ENCODE results near the gene ATP6V0A4.

The ATP6V0A4 gene

GRCh38 chr7:138756591-138757242 is 41.3 kb downstream of the ATP6V0A4 start:
- WGBS = 94% methylated on average over 2 of the region's 4 CpGs
- Histone ChIP-seq H2BK5ac (ENCODE audit: low read depth, low read length, poor library complexity, severe bottlenecking) (no peak overlapping the region), H3K4me2 (ENCODE audit: low read length, poor library complexity, severe bottlenecking) (no peak overlapping the region), H2BK15ac (ENCODE audit: low read depth, poor library complexity, severe bottlenecking) (no peak overlapping the region), H3K14ac (ENCODE audit: low read length in 2 of 2) (no peak overlapping the region), H3K27me3 (ENCODE audit: control insufficient read depth in 1 of 2, insufficient read depth in 1 of 2, low read length in 2 of 2) (peaks cover 0 to 2% of the 10 kb centered on the region in 2 experiments), H2AK5ac (ENCODE audit: low read length, severe bottlenecking) (no peak overlapping the region), H3K18ac (ENCODE audit: low read depth in 1 of 2, low read length in 2 of 2) (no peak overlapping the region), H3K4me1 (ENCODE audit: control insufficient read depth, insufficient read depth, low read depth, low read length) (peaks cover 20% of the 10 kb centered on the region), H2BK120ac (ENCODE audit: low read depth, low read length) (no peak overlapping the region), H3K4me3 (ENCODE audit: insufficient read depth in 1 of 2, low read depth in 1 of 2, low read length in 2 of 2) (no peak overlapping the region), H3K4ac (ENCODE audit: low read depth in 1 of 2, low read length in 2 of 2) (no peak overlapping the region), H3K27ac (ENCODE audit: low read length, poor library complexity, severe bottlenecking) (peak overlapping the region; percentile 2), H3K79me1 (replicated peaks; ENCODE audit: low read length, poor library complexity, severe bottlenecking) (no peaks in the 10 kb centered on the region), H3K9me3 (ENCODE audit: control insufficient read depth, low read length) (no peaks in the 10 kb centered on the region), H2BK12ac (ENCODE audit: low read length in 2 of 2) (no peak overlapping the region), H3K23ac (ENCODE audit: low read length in 2 of 2) (no peak overlapping the region), H4K91ac (ENCODE audit: low read length) (no peak overlapping the region), H3K9ac (ENCODE audit: low read length) (no peak overlapping the region), H2AFZ (ENCODE audit: low read depth, low read length) (no peak overlapping the region), H4K8ac (ENCODE audit: low read length) (no peak overlapping the region), H3K36me3 (ENCODE audit: control insufficient read depth in 1 of 2, insufficient read depth in 2 of 2, low read depth in 1 of 2, low read length in 2 of 2) (no peaks in the 10 kb centered on the region)
- DNase-seq = no peak

GRCh38 chr7:138755842-138756590 is 42.0 kb downstream of the ATP6V0A4 start:
- Histone ChIP-seq H3K36me3 (ENCODE audit: control insufficient read depth in 1 of 2, insufficient read depth in 2 of 2, low read depth in 1 of 2, low read length in 2 of 2) (peaks cover 0 to 3% of the 10 kb centered on the region in 2 experiments), H3K27me3 (ENCODE audit: control insufficient read depth in 1 of 2, insufficient read depth in 1 of 2, low read length in 2 of 2) (peaks cover 0 to 9% of the 10 kb centered on the region in 2 experiments), H3K9ac (ENCODE audit: low read length) (no peak overlapping the region), H3K4me3 (ENCODE audit: insufficient read depth in 1 of 2, low read depth in 1 of 2, low read length in 2 of 2) (no peak overlapping the region), H2BK120ac (ENCODE audit: low read depth, low read length) (no peak overlapping the region), H2BK12ac (ENCODE audit: low read length in 2 of 2) (no peak overlapping the region), H2AFZ (ENCODE audit: low read depth, low read length) (no peak overlapping the region), H3K79me1 (replicated peaks; ENCODE audit: low read length, poor library complexity, severe bottlenecking) (no peaks in the 10 kb centered on the region), H3K9me3 (ENCODE audit: control insufficient read depth, low read length) (no peaks in the 10 kb centered on the region), H3K23ac (ENCODE audit: low read length in 2 of 2) (no peak overlapping the region), H3K4ac (ENCODE audit: low read depth in 1 of 2, low read length in 2 of 2) (no peak overlapping the region), H2BK5ac (ENCODE audit: low read depth, low read length, poor library complexity, severe bottlenecking) (no peak overlapping the region), H3K4me2 (ENCODE audit: low read length, poor library complexity, severe bottlenecking) (peak overlapping the region; percentile 38), H2AK5ac (ENCODE audit: low read length, severe bottlenecking) (peak overlapping the region; percentile 92), H3K4me1 (ENCODE audit: control insufficient read depth, insufficient read depth, low read depth, low read length) (peaks cover 23% of the 10 kb centered on the region), H3K18ac (ENCODE audit: low read depth in 1 of 2, low read length in 2 of 2) (no peak overlapping the region), H3K14ac (ENCODE audit: low read length in 2 of 2) (no peak overlapping the region), H3K27ac (ENCODE audit: low read length, poor library complexity, severe bottlenecking) (peak overlapping the region; percentile 88), H2BK15ac (ENCODE audit: low read depth, poor library complexity, severe bottlenecking) (no peak overlapping the region), H4K8ac (ENCODE audit: low read length) (no peak overlapping the region), H4K91ac (ENCODE audit: low read length) (no peak overlapping the region)
- 76% methylated on average over 4 of the region's 4 CpGs for WGBS
- DNase-seq = no peak

- Histone ChIP-seq H3K4me2 (ENCODE audit: low read length, poor library complexity, severe bottlenecking) (peak overlapping the region; percentile 38), H2AK5ac (ENCODE audit: low read length, severe bottlenecking) (peak overlapping the region; percentile 92), H3K23ac (ENCODE audit: low read length in 2 of 2) (no peak overlapping the region), H3K4ac (ENCODE audit: low read depth in 1 of 2, low read length in 2 of 2) (no peak overlapping the region), H3K79me1 (replicated peaks; ENCODE audit: low read length, poor library complexity, severe bottlenecking) (no peaks in the 10 kb centered on the region), H3K14ac (ENCODE audit: low read length in 2 of 2) (peak overlapping the region in 1 of 2 experiments; percentile 77), H2BK15ac (ENCODE audit: low read depth, poor library complexity, severe bottlenecking) (no peak overlapping the region), H3K18ac (ENCODE audit: low read depth in 1 of 2, low read length in 2 of 2) (no peak overlapping the region), H4K91ac (ENCODE audit: low read length) (no peak overlapping the region), H2AFZ (ENCODE audit: low read depth, low read length) (no peak overlapping the region), H3K36me3 (ENCODE audit: control insufficient read depth in 1 of 2, insufficient read depth in 2 of 2, low read depth in 1 of 2, low read length in 2 of 2) (peaks cover 0 to 7% of the 10 kb centered on the region in 2 experiments), H2BK5ac (ENCODE audit: low read depth, low read length, poor library complexity, severe bottlenecking) (peak overlapping the region; percentile 87), H3K4me1 (ENCODE audit: control insufficient read depth, insufficient read depth, low read depth, low read length) (peaks cover 27% of the 10 kb centered on the region), H2BK12ac (ENCODE audit: low read length in 2 of 2) (no peak overlapping the region), H2BK120ac (ENCODE audit: low read depth, low read length) (no peak overlapping the region), H3K9me3 (ENCODE audit: control insufficient read depth, low read length) (no peaks in the 10 kb centered on the region), H3K9ac (ENCODE audit: low read length) (no peak overlapping the region), H3K27ac (ENCODE audit: low read length, poor library complexity, severe bottlenecking) (peak overlapping the region; percentile 88), H3K4me3 (ENCODE audit: insufficient read depth in 1 of 2, low read depth in 1 of 2, low read length in 2 of 2) (no peak overlapping the region), H3K27me3 (ENCODE audit: control insufficient read depth in 1 of 2, insufficient read depth in 1 of 2, low read length in 2 of 2) (peaks cover 0 to 10% of the 10 kb centered on the region in 2 experiments), H4K8ac (ENCODE audit: low read length) (no peak overlapping the region)
- WGBS = 85% methylated on average over 10 of the region's 10 CpGs
- DNase-seq = no peak
Observed at GRCh38 chr7:138755331-138755747, 42.7 kb downstream of the ATP6V0A4 start.

- WGBS = 92% methylated on average over 3 of the region's 5 CpGs
- no peak overlapping the region for H4K8ac ChIP-seq (ENCODE audit: low read length)
Observed at GRCh38 chr7:138753610-138754009, 44.4 kb downstream of the ATP6V0A4 start.

More at GRCh38 chr7:138753610-138754009, 44.4 kb downstream of the ATP6V0A4 start:
- no peak overlapping the region for H2BK15ac ChIP-seq (ENCODE audit: low read depth, poor library complexity, severe bottlenecking)
- no peak overlapping the region for H3K4me2 ChIP-seq (ENCODE audit: low read length, poor library complexity, severe bottlenecking)
- H4K91ac ChIP-seq (ENCODE audit: low read length) = no peak overlapping the region
- no peak overlapping the region for H3K14ac ChIP-seq (ENCODE audit: low read length in 2 of 2)
- H2BK12ac ChIP-seq (ENCODE audit: low read length in 2 of 2) = no peak overlapping the region
- no peak overlapping the region for H3K4ac ChIP-seq (ENCODE audit: low read depth in 1 of 2, low read length in 2 of 2)
- H3K27me3 ChIP-seq (ENCODE audit: control insufficient read depth in 1 of 2, insufficient read depth in 1 of 2, low read length in 2 of 2) = peaks cover 0 to 17% of the 10 kb centered on the region in 2 experiments
- H3K36me3 ChIP-seq (ENCODE audit: control insufficient read depth in 1 of 2, insufficient read depth in 2 of 2, low read depth in 1 of 2, low read length in 2 of 2) = peaks cover 0 to 8% of the 10 kb centered on the region in 2 experiments
- no peak overlapping the region for H3K23ac ChIP-seq (ENCODE audit: low read length in 2 of 2)
- no peak overlapping the region for H3K27ac ChIP-seq (ENCODE audit: low read length, poor library complexity, severe bottlenecking)
- no peak overlapping the region for H2AFZ ChIP-seq (ENCODE audit: low read depth, low read length)
- H3K9ac ChIP-seq (ENCODE audit: low read length) = no peak overlapping the region
- H3K18ac ChIP-seq (ENCODE audit: low read depth in 1 of 2, low read length in 2 of 2) = no peak overlapping the region
- H3K4me1 ChIP-seq (ENCODE audit: control insufficient read depth, insufficient read depth, low read depth, low read length) = peaks cover 27% of the 10 kb centered on the region
- H3K9me3 ChIP-seq (ENCODE audit: control insufficient read depth, low read length) = no peaks in the 10 kb centered on the region
- no peak for DNase-seq
- H3K4me3 ChIP-seq (ENCODE audit: insufficient read depth in 1 of 2, low read depth in 1 of 2, low read length in 2 of 2) = no peak overlapping the region
- H2BK120ac ChIP-seq (ENCODE audit: low read depth, low read length) = no peak overlapping the region
- H2AK5ac ChIP-seq (ENCODE audit: low read length, severe bottlenecking) = peak overlapping the region; percentile 12
- no peaks in the 10 kb centered on the region for H3K79me1 ChIP-seq (replicated peaks; ENCODE audit: low read length, poor library complexity, severe bottlenecking)
- H2BK5ac ChIP-seq (ENCODE audit: low read depth, low read length, poor library complexity, severe bottlenecking) = no peak overlapping the region

All from mesenchymal stem cell (in vitro differentiated cells and primary cell).